NCI-H460 (cell line): Measurements from ENCODE around the gene WFDC1. TPM values are rescaled to one million over a fixed set of nuclear protein-coding genes. Genes with fewer than 3 reads are reported as not detected.

ENCODE experiments used
- DNase-seq: peaks from one replicate; pipeline ENCODE4 v3.0.0-alpha.2; 2016; ENCODE audit warnings: low read depth; ENCODE audit errors: extremely low read depth
- polyA plus RNA-seq: library from polyadenylated mRNA; depleted of rRNA; stranded (reverse); fragments of >200 nt; gene quantifications from 2 replicates; pipeline ENCODE4 v1.2.3, GENCODE V29; 2014; cell fraction: nucleus; rRNA removed
- total RNA-seq: library from RNA; depleted of rRNA; stranded (reverse); fragments of >200 nt; shearing (Covaris generic); gene quantifications from 2 replicates; pipeline ENCODE4 v1.2.3, GENCODE V29; 2014; rRNA removed

Gene WFDC1
- not detected in 2 replicates for total RNA-seq
- polyA plus RNA-seq: not detected in 2 replicates

- no peak for DNase-seq
These were observed at the start of gene WFDC1 for GRCh38 chr16:84294531-84295142. Gene WFDC1 (plus strand): TSS chr16:84294878. CDS start chr16:84294972, 94 bp downstream.

DNA sequence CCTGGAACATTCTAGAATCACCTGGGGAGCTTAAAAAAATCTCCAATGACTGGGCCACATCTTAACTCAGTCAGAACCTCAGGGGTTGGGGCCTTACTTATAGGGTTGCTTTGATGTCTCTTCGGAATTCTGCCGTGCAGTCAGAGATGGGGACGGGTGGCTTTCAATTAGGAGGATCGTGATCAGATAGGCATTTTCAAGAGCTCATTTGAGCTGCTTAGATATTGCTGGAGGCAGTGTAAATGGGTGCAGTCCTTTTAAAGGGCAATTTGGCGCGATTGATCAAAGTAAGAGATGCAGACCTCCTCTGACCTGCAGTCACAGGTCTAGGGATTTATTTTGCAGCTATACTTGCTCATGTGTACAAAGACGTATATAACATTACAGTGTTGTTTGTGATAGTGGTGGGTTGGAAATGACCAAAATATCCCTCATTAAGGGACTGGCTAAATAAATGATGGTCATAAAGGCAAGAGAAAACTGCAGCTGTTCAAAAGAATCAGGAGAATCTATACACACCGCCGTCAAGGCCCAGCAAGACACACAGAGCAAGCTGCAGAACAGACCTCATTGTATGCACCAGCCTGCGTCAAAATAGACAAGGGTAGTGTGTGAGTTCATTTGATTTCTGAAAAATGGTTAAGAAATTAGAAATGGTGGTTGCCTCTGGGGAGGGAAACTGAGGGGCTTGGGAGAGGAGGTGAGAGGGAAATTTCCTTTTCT, 48.6 kb upstream of the WFDC1 start:
- no peak for DNase-seq

GRCh38 chr16:84246679-84247077, 48.0 kb upstream of the WFDC1 start:
- no peak for DNase-seq

DNA sequence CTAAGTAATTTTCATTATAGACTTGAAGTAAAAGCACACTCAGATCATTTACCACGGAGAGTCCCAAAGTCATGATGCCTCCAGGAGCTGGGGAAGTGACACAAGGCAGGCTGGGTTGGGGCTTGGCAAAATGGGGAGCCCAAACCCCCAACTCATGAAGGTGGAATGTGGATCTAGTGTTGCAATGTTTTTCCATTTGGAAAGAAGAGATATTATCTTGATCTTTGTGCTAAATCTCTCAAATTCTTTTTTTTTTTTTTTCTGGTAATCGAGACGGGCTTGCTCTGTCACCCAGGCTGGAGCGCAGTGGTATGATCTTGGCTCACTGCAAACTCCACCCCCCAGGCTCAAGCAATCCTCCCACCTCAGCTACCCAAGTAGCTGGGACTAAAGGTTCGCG, 47.3 kb upstream of the WFDC1 start:
- no peak for DNase-seq

DNA sequence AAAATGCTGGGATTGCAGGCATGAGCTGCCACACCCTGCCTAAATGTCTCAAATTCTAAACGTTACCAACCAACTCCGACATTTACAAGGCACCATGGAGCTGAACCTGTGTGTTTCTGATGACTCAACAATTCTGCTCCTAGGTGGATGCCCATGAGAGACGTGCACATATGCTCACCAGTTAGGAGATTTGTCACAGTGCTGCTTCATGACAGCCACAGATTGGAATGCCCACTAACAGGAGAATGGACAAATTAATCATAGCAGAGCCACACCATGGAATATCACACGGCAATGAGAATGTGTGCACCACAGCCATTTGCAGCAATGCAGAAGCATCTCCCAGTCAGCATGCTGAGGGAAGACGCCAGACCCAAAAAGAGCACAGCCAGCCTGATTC, 46.8 kb upstream of the WFDC1 start:
- DNase-seq: no peak

- DNase-seq: no peak
These were observed 42.5 kb upstream of the WFDC1 start for GRCh38 chr16:84252184-84252583.

DNA sequence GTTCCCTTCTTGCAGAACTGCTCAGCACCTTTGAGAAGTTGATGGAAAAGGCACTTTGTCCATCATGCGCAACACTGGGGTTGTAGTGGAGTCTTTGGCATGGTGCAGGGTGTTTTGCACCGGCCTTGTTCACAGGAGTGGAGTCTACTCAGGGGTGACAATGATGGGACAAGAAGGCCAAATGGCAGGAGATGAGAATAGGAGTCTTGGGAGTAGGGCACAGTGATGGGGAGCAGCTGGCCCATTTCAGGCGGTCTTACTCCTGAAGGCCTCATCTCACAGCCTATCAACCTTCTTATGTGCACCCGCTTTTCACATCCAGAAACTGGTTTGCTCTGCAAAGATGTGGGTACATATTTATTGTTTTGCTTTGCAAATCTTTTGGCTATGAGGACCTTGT, 41.5 kb upstream of the WFDC1 start:
- no peak for DNase-seq

DNA sequence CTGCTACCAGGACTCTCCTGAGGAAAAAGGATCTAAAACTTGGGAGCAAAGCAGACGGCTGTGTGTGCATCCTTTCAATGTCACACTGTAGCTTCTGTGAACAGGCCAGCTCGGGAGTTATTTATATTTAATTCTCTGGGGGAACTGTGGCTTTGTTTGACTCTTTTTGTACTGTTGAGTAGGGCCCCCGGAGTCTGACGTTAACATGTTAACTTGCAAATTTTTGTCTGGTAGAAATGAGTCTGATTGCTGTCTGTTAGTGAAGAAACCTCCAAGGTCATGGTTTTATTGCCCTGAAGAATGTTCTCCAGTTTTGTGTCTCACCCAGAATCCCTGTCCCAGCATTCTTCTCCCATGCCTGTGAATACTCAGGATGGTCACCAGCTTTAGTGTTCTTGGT, 40.6 kb upstream of the WFDC1 start:
- DNase-seq: no peak

DNA sequence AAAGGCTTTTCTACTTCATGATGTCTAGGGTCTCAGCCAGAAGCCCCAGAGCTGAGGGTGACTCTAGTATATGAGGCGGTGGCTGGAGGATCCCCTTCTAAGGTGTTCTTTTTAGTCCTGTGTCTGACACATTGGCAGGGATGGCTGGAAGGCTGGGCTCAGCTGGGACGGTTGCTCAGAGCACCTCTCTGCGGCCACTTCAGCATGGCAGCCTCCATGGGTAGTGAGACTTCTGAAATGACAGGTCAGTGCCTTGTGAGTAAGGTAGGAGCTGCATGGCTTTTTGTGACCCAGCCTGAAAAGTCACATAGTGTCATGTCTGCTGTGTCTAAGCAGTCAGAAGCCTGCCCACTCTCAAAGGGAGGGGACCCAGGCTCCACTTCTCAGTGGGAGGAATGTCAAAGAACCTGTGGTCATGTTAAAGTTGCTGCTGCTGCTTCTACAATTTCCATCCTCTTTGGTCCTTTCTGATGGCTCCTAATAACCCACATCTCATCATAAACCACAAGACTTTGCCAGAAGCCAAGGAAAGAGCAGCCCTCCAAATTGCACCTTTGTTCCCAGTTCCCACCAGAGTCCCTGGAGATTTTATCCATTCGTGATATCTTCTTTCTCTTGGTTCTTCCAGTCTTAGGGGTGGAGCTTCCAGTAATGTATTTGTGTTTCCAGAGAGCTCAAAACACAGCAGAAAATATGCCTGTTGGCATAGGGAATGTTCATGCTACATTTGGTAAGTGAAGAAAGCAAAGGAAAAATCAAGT, 39.4 kb upstream of the WFDC1 start:
- no peak for DNase-seq

- DNase-seq: no peak
These were observed 36.4 kb upstream of the WFDC1 start for GRCh38 chr16:84258266-84258665.

DNA sequence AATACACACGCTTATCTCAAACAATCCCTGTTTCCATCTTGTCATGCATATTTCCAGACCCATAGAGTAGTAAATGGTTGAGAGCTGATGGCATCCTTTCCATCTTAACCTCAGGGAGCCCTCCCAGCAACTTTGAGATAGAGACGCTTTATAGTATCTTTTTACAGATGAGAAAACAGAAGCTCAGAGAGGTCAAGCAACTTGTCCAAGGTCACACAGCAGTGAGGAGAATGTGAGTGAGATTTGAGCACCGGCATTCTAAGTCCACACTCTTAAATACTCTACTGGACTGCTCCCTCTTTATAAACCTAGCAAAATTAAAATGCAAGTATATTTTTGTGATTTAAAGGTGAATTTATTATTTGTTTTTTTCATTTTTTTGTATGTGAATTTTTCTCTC, 35.0 kb upstream of the WFDC1 start:
- no peak for DNase-seq

GRCh38 chr16:84260766-84261554, 33.7 kb upstream of the WFDC1 start:
- no peak for DNase-seq

GRCh38 chr16:84262031-84262430, 32.6 kb upstream of the WFDC1 start:
- DNase-seq: no peak

- no peak for DNase-seq
These were observed 31.7 kb upstream of the WFDC1 start for GRCh38 chr16:84262939-84263338.

DNA sequence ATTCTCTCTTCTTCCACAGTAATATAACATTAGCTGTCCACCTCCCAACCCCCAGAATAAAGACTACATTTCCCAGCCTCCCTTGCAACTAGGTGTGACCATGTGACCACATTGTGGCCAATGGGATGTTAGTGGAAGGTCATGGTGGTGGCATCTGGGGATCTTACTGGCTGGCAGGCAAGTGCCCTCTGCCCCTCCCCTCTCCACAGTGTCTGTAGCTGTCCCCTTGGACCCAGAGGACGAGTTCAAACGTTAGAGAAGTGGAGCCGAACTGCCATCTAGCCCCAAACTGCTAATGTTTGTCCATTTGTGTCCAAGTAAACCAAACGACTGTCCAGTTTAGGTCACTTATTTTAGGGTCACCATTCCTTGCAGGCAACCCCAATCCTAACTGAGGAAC, 28.2 kb upstream of the WFDC1 start:
- DNase-seq: peak; percentile 39

DNA sequence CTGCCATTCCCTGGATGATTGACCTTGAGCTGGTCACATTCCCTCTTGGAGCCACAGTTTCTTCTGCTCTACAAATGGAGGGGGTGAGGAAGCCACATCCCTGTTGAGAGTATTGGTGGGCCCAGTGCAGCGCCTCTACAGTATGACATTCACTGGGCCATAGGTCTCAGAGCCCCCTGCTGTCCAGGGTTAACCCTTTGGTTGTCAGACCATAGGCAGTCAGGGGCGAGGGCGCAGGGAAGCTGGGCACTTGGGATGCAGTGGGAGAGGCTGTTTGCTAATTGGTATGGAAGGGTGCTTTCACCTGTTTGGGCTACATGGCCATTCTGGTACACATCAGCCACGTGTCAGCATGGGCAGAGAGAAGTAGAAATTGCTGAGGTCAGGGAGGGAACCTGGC, 27.3 kb upstream of the WFDC1 start:
- DNase-seq: no peak

DNA sequence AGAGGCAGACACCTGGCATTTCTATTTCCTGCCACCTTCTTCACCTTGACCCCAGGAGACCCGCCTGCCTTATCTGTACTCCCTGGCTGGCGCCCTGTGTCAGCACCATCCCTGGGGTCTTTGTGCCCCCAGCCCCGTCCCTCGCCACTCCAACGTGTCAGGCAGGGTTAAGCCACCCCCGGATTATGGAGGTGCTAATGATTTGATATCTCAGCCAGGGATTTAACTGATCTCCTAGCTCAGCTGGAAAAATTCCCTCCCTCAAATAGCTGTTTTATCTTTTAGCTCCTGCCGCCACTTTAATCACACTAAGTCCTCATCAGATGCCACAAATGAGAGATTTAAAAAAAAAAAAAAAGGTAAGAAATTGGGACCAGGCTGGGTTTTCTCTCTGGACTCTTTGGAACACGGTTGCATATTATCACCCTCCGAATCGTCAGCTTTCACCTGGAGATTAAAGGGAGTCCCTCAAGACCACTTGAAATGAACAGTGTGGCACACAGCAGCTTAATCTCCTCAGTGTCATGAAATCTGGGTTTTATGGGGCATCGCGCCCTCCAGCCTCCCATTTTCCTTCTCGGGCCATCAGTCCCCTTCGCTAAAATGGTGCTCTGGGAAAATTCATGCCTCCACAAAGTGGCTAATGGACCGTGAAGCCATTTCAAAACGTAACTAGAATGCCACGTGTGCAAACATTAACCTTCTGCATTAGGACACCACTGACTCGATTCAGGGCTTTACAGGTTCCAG, 26.2 kb upstream of the WFDC1 start:
- DNase-seq: no peak

DNA sequence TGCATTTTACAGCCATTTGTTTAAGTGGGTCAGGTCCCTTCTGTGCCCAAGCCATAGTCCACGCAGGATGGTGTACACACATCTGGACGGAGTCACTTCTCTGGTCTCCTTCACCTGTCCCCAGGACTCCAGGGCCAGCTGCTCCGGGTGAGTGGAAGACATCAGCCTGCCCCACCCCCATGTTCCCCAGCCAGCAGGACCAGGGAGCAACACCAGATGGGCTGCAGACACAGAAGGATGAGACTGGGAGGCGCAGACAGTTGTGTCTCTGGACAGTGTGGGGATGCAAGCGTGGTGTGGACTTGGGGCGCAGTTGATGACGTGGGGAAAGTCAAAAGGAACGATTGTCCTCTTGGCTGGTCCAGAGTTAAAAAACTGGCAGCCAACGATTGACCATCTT, 24.6 kb upstream of the WFDC1 start:
- no peak for DNase-seq

GRCh38 chr16:84270531-84270930, 24.1 kb upstream of the WFDC1 start:
- DNase-seq: no peak

- no peak for DNase-seq
These were observed 23.6 kb upstream of the WFDC1 start for GRCh38 chr16:84271037-84271436.
